Ishikawa (cell line): Measurements from ENCODE around the gene IFNAR2.

Experiments
- EP300 ChIP-seq: IDR thresholded peaks from 2 replicates; pipeline ENCODE4 v1.6.1; 2012; ENCODE audit warnings: borderline replicate concordance
- NFIC ChIP-seq: IDR thresholded peaks from 2 replicates; pipeline ENCODE4 v1.6.1; 2012
- TAF1 ChIP-seq: IDR thresholded peaks from 2 replicates; pipeline ENCODE4 v1.6.1; 2012; ENCODE audit warnings: low read depth, mild to moderate bottlenecking

DNA sequence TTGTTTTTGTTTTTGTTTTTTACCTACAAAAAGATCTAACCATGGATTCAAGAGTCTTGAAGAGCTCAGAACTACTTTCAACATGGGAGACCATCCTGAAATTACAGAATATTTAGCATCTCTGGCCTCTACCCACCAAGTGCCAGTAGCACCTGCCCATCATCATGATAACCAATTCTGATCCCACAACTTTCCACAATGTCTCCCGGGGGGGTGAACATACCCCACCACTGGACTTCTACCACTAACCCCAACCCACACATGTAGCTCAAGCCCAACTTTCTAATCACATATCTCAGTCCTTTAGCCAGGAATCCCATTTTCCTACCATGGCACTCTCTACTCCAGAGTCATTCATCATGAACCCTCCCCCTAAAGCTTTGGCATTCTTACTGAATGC lies 15.7 kb upstream of the IFNAR2 start:
- TF ChIP-seq NFIC = no peak
- TF ChIP-seq TAF1 = no peak
- TF ChIP-seq EP300 = no peak
